HepG2 (cell line): ENCODE results near the gene KRT12. TPM values are rescaled to one million over a fixed set of nuclear protein-coding genes. Genes with fewer than 3 reads are reported as not detected.

ENCODE experiments used
- ARID2 ChIP-seq: sonication (generic); formaldehyde crosslinking; IDR thresholded peaks from 2 replicates; pipeline ENCODE4 v1.8.1; 2022; ENCODE audit warnings: mild to moderate bottlenecking, missing genetic modification reagents, borderline replicate concordance
- ATAD3A ChIP-seq: sonication (generic); formaldehyde crosslinking; IDR thresholded peaks from 2 replicates; pipeline ENCODE4 v1.4.0; 2020; ENCODE audit warnings: missing genetic modification reagents
- ATF5 ChIP-seq: sonication (generic); formaldehyde crosslinking; IDR thresholded peaks from 2 replicates; pipeline ENCODE4 v1.4.0; 2020; ENCODE audit warnings: mild to moderate bottlenecking, low read depth, missing genetic modification reagents
- E2F1 ChIP-seq: sonication (generic); formaldehyde crosslinking; IDR thresholded peaks from 2 replicates; pipeline ENCODE4 v1.5.0; 2020; ENCODE audit warnings: missing genetic modification reagents
- GFI1 ChIP-seq: sonication (generic); formaldehyde crosslinking; IDR thresholded peaks from 2 replicates; pipeline ENCODE4 v1.5.0; 2020; ENCODE audit warnings: missing genetic modification reagents, mild to moderate bottlenecking, borderline replicate concordance
- HNF1B ChIP-seq: sonication (generic); formaldehyde crosslinking; IDR thresholded peaks from 2 replicates; pipeline ENCODE4 v1.5.1; 2020; ENCODE audit warnings: mild to moderate bottlenecking, moderate library complexity, missing genetic modification reagents
- HOXA9 ChIP-seq: sonication (generic); formaldehyde crosslinking; IDR thresholded peaks from 2 replicates; pipeline ENCODE4 v1.8.1; 2022; ENCODE audit warnings: missing genetic modification reagents, mild to moderate bottlenecking, moderate library complexity, borderline replicate concordance
- NR2F1 ChIP-seq, 2 experiments: fragments of 450-650 bp in 1 of 2; formaldehyde crosslinking in 1 of 2; IDR thresholded peaks; 2 replicates each; pipeline versions ENCODE4 v1.5.0 to v1.6.1; 2016 to 2020; ENCODE audit warnings: mild to moderate bottlenecking in 1 of 2, missing compliant biosample characterization in 1 of 2, missing genetic modification reagents in 1 of 2, moderate library complexity in 1 of 2
- REST ChIP-seq, 2 experiments: IDR thresholded peaks; 2 replicates each; pipeline ENCODE4 v1.6.1; 2011 to 2012; ENCODE audit warnings: low read length in 2 of 2, borderline replicate concordance in 1 of 2, low read depth in 1 of 2, mild to moderate bottlenecking in 1 of 2, moderate library complexity in 1 of 2
- SSRP1 ChIP-seq: IDR thresholded peaks from 2 replicates; pipeline ENCODE4 v1.6.1; 2016; ENCODE audit warnings: control low read depth
- TARDBP ChIP-seq: sonication (generic); formaldehyde crosslinking; IDR thresholded peaks from 2 replicates; pipeline ENCODE4 v1.8.0; 2022; ENCODE audit warnings: mild to moderate bottlenecking, missing genetic modification reagents
- ZIK1 ChIP-seq: sonication (generic); formaldehyde crosslinking; IDR thresholded peaks from 2 replicates; pipeline ENCODE4 v1.5.0; 2020; ENCODE audit warnings: mild to moderate bottlenecking, low read depth, missing genetic modification reagents, borderline replicate concordance
- ZNF12 ChIP-seq: sonication (generic); formaldehyde crosslinking; IDR thresholded peaks from 2 replicates; pipeline ENCODE4 v1.5.0; 2020; ENCODE audit warnings: missing genetic modification reagents
- ZNF282 ChIP-seq: fragments of 450-650 bp; IDR thresholded peaks from 2 replicates; pipeline ENCODE4 v1.6.1; 2018; ENCODE audit not compliant: partially characterized antibody
- ZNF446 ChIP-seq: sonication (generic); formaldehyde crosslinking; IDR thresholded peaks from 2 replicates; pipeline ENCODE4 v1.5.0; 2020; ENCODE audit warnings: mild to moderate bottlenecking, missing genetic modification reagents
- ZNF460 ChIP-seq: sonication (generic); formaldehyde crosslinking; IDR thresholded peaks from 2 replicates; pipeline ENCODE4 v1.5.1; 2020; ENCODE audit warnings: missing genetic modification reagents, mild to moderate bottlenecking, borderline replicate concordance
- ZNF496 ChIP-seq: sonication (generic); formaldehyde crosslinking; IDR thresholded peaks from 2 replicates; pipeline ENCODE4 v1.8.1; 2023; ENCODE audit warnings: mild to moderate bottlenecking, moderate library complexity, missing genetic modification reagents; ENCODE audit not compliant: insufficient replicate concordance
- ZNF564 ChIP-seq: sonication (generic); formaldehyde crosslinking; IDR thresholded peaks from 2 replicates; pipeline ENCODE4 v1.8.1; 2023; ENCODE audit warnings: mild to moderate bottlenecking, missing genetic modification reagents
- ZNF709 ChIP-seq: sonication (generic); formaldehyde crosslinking; IDR thresholded peaks from 2 replicates; pipeline ENCODE4 v1.5.0; 2020; ENCODE audit warnings: mild to moderate bottlenecking, missing genetic modification reagents
- ZNF775 ChIP-seq: sonication (generic); formaldehyde crosslinking; IDR thresholded peaks from 2 replicates; pipeline ENCODE4 v1.4.0; 2020; ENCODE audit warnings: missing genetic modification reagents, mild to moderate bottlenecking, moderate library complexity, borderline replicate concordance
- polyA plus RNA-seq, 8 experiments: library from polyadenylated mRNA; depleted of rRNA in 3 of 8; stranded (reverse) in 7 of 8; unstranded in 1 of 8; fragments of >200 nt; fragmentation: Illumina TruSeq in 4 of 8; extraction: Trizol in 4 of 8; gene quantifications; 2 replicates each; pipeline versions ENCODE4 v1.2.1 to v1.2.3, GENCODE V29; 2011 to 2016; ENCODE audit warnings: low read depth in 4 of 8, missing spikeins in 1 of 8, mixed read lengths in 1 of 8; ENCODE audit not compliant: insufficient read depth in 1 of 8
- total RNA-seq, 5 experiments: library from RNA; depleted of rRNA; stranded (reverse); fragments of >200 nt; fragmentation: Illumina TruSeq; extraction: Trizol; gene quantifications; 2 replicates each; pipeline ENCODE4 v1.2.3, GENCODE V29; 2016; ENCODE audit warnings: low read depth in 1 of 5

The KRT12 gene
- total and polyA plus RNA-seq, 2 of the 13 experiments (the other 11 are each of a cell fraction or from before 2014, with no cell fraction given) = 0.07 to 0.09 TPM

GRCh38 chr17:40818733-40819527 lies 48.1 kb downstream of the KRT12 start (continued):
- TF ChIP-seq HNF1B (CRISPR knock-in tag) (peak; percentile 44; the same call in 1 of the 2 replicates), HOXA9 (no peak), ATAD3A (CRISPR knock-in tag) (no peak), ZNF12 (no peak), ZNF446 (CRISPR knock-in tag) (no peak), GFI1 (CRISPR knock-in tag) (peak; percentile 59; the same call in 1 of the 2 replicates), ZNF564 (CRISPR knock-in tag) (0 out of 2 replicates have a peak, but pooled peaks have one; percentile 30), ATF5 (no peak), REST (IDR thresholded peaks at IDR 0.05; ENCODE audit: borderline replicate concordance in 1 of 2, low read depth in 1 of 2, low read length in 2 of 2) (no peak), ZIK1 (CRISPR knock-in tag) (0 out of 2 replicates have a peak, but pooled peaks have one; percentile 57), ZNF709 (CRISPR knock-in tag) (no peak), SSRP1 (CRISPR knock-in tag) (no peak), ZNF496 (CRISPR knock-in tag) (no peak), ARID2 (no peak), ZNF460 (CRISPR knock-in tag) (no peak), ZNF282 (no peak), TARDBP (CRISPR knock-in tag) (peak; percentile 30; the same call in 1 of the 2 replicates), NR2F1 (CRISPR knock-in tag; IDR thresholded peaks at IDR 0.05) (no peak), ZNF775 (CRISPR knock-in tag) (no peak), E2F1 (CRISPR knock-in tag) (no peak)
